Measurements from ENCODE around the gene PPM1E. TPM values are rescaled to one million over a fixed set of nuclear protein-coding genes. Genes with fewer than 3 reads are reported as not detected.

The PPM1E gene
- total RNA-seq, 1 donor from 2014 or later = 0.31 TPM

- TF ChIP-seq CTCF (IDR thresholded peaks at IDR 0.05; ENCODE audit: unreplicated experiment) = no peak
- Mint-ChIP-seq H3K36me3 (no peaks in the 10 kb centered on the region), H3K27ac (no peak overlapping the region), H3K9me3 (peaks cover 29% of the 10 kb centered on the region), H3K4me1 (no peaks in the 10 kb centered on the region), H3K27me3 (ENCODE audit: low read depth) (peaks cover 1% of the 10 kb centered on the region), H3K4me3 (no peak overlapping the region)
- DNase-seq (ENCODE audit: low spot score in 2 of 2, unreplicated experiment in 2 of 2) = no peak
These were observed 158.5 kb downstream of the PPM1E start for GRCh38 chr17:58913971-58914769.

GRCh38 chr17:58917228-58917627 is 161.6 kb downstream of the PPM1E start:
- Mint-ChIP-seq H3K27me3 (ENCODE audit: low read depth) (peaks cover 6% of the 10 kb centered on the region), H3K4me1 (no peaks in the 10 kb centered on the region), H3K36me3 (no peaks in the 10 kb centered on the region), H3K9me3 (peaks cover 7% of the 10 kb centered on the region), H3K4me3 (no peak overlapping the region), H3K27ac (no peak overlapping the region)
- no peak for TF ChIP-seq CTCF (IDR thresholded peaks at IDR 0.05; ENCODE audit: unreplicated experiment)
- no peak for DNase-seq (ENCODE audit: low spot score in 2 of 2, unreplicated experiment in 2 of 2)

- no peak for DNase-seq (ENCODE audit: low spot score in 2 of 2, unreplicated experiment in 2 of 2)
- peaks cover 6% of the 10 kb centered on the region for H3K27me3 Mint-ChIP-seq (ENCODE audit: low read depth)
- no peak overlapping the region for H3K27ac Mint-ChIP-seq
- TF ChIP-seq CTCF (IDR thresholded peaks at IDR 0.05; ENCODE audit: unreplicated experiment) = no peak
- no peaks in the 10 kb centered on the region for H3K36me3 Mint-ChIP-seq
- peaks cover 2% of the 10 kb centered on the region for H3K9me3 Mint-ChIP-seq
- no peaks in the 10 kb centered on the region for H3K4me1 Mint-ChIP-seq
- H3K4me3 Mint-ChIP-seq = no peak overlapping the region
These were observed 162.4 kb downstream of the PPM1E start for GRCh38 chr17:58918072-58918471.

- Mint-ChIP-seq H3K27ac (no peak overlapping the region), H3K4me1 (no peaks in the 10 kb centered on the region), H3K36me3 (no peaks in the 10 kb centered on the region), H3K4me3 (no peak overlapping the region), H3K27me3 (ENCODE audit: low read depth) (peaks cover 6% of the 10 kb centered on the region), H3K9me3 (no peaks in the 10 kb centered on the region)
- no peak for TF ChIP-seq CTCF (IDR thresholded peaks at IDR 0.05; ENCODE audit: unreplicated experiment)
- no peak for DNase-seq (ENCODE audit: low spot score in 2 of 2, unreplicated experiment in 2 of 2)
These were observed 163.2 kb downstream of the PPM1E start for GRCh38 chr17:58918884-58919283.

- Mint-ChIP-seq H3K27ac (no peak overlapping the region), H3K27me3 (ENCODE audit: low read depth) (peaks cover 6% of the 10 kb centered on the region), H3K9me3 (no peaks in the 10 kb centered on the region), H3K36me3 (no peaks in the 10 kb centered on the region), H3K4me1 (no peaks in the 10 kb centered on the region), H3K4me3 (no peak overlapping the region)
- no peak for TF ChIP-seq CTCF (IDR thresholded peaks at IDR 0.05; ENCODE audit: unreplicated experiment)
- no peak for DNase-seq (ENCODE audit: low spot score in 2 of 2, unreplicated experiment in 2 of 2)
These were observed 165.1 kb downstream of the PPM1E start for GRCh38 chr17:58920773-58921172.

Measured in mesothelial cell of epicardium (in vitro differentiated cells).